Measurements from ENCODE around the gene APOL3. TPM values are rescaled to one million over a fixed set of nuclear protein-coding genes. Genes with fewer than 3 reads are reported as not detected.
"Not testable (repeated sequence)": the region's sequence is repeated elsewhere in the genome, so short reads cannot be mapped to it uniquely, and the experiment has no call there.

The APOL3 gene
- polyA plus RNA-seq, 1 experiment = 6.7 TPM

DNA sequence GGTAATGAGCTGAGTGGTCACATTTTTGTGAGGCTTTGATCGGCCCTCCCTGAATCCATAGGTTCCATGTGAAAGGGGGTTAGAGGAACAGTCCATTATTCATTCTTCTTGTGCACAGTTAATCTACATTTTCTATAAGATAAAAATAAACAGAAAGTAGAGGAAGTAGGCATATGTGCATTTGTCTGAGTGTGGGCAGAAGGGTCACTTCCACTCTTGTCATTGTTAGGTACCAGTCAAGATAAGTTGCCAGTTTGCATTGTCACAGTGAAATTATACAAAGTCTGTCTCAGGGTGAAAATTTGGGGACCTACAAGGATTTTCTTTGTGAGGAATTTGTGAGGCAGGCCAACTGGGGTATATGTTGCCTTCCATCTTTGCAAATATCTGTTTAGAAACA lies 45.7 kb upstream of the APOL3 start:
- Histone ChIP-seq H3K27me3 (ENCODE audit: control insufficient read depth, insufficient read depth, low read length) (peaks cover 5% of the 10 kb centered on the region), H3K36me3 (ENCODE audit: control insufficient read depth, insufficient read depth, low read length) (no peaks in the 10 kb centered on the region), H3K4me3 (ENCODE audit: low read depth, low read length) (no peak overlapping the region)
- POLR2A ChIA-PET = no interaction called here
- CTCF ChIA-PET = interaction anchor here (0.6 kb wide), 1 partner anchor 11 kb away, joined by 3 read pairs; no protein-coding TSS in a partner anchor
- DNase-seq (ENCODE audit: low read depth) = no peak
- TF ChIP-seq, protein P1, sequence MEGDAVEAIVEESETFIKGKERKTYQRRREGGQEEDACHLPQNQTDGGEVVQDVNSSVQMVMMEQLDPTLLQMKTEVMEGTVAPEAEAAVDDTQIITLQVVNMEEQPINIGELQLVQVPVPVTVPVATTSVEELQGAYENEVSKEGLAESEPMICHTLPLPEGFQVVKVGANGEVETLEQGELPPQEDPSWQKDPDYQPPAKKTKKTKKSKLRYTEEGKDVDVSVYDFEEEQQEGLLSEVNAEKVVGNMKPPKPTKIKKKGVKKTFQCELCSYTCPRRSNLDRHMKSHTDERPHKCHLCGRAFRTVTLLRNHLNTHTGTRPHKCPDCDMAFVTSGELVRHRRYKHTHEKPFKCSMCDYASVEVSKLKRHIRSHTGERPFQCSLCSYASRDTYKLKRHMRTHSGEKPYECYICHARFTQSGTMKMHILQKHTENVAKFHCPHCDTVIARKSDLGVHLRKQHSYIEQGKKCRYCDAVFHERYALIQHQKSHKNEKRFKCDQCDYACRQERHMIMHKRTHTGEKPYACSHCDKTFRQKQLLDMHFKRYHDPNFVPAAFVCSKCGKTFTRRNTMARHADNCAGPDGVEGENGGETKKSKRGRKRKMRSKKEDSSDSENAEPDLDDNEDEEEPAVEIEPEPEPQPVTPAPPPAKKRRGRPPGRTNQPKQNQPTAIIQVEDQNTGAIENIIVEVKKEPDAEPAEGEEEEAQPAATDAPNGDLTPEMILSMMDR (IDR thresholded peaks at IDR 0.05; ENCODE audit: insufficient read depth, low read depth, low read length) = no peak

DNA sequence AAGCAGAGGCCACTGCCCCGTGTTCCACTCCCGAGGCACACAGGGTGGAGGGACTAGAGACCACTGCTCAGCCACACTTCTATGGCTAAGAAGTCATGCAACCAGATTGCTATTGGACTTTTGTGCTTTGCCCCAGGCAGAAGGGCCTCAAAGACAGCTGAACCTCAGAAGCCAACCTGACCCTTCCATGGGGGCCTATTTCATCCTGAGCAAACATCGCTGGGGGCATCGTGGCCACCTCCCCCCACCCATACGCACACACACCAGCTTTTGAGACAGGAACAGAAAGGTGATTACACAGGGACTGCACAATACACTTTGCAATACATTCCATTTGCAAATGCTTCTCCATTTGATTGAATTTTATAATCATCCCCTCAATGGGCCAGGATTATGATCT lies 45.0 kb upstream of the APOL3 start:
- POLR2A ChIA-PET; H3K36me3 ChIP-seq (ENCODE audit: control insufficient read depth, insufficient read depth, low read length); H3K27me3 ChIP-seq (ENCODE audit: control insufficient read depth, insufficient read depth, low read length); DNase-seq (ENCODE audit: low read depth); H3K4me3 ChIP-seq (ENCODE audit: low read depth, low read length): not testable (repeated sequence)
- CTCF ChIA-PET = interaction anchor here (0.6 to 1.3 kb wide), 3 partner anchors 12 to 33 kb away, joined by 3 read pairs; no protein-coding TSS in a partner anchor

DNA sequence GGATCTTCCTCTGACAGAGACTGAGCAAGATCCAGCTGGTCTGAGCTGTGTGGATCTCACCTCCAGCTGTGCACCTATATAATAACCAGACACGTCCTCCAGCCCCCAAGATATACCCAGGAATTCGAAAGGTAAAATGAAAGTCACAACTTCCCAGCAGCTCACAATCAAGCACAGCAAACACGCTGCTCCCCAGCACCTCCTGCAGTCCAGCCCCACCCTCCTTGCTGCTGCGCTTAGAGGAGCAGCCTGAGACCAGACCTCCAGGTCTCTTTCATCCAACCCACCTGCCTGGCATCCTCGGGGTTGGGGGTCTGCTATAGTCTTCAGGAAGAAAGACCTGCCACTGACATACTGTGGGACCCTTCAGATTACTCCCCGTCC lies 44.1 kb upstream of the APOL3 start:
- no peak overlapping the region for H3K4me3 ChIP-seq (ENCODE audit: low read depth, low read length)
- H3K36me3 ChIP-seq (ENCODE audit: control insufficient read depth, insufficient read depth, low read length) = no peaks in the 10 kb centered on the region
- no peak for DNase-seq (ENCODE audit: low read depth)
- ChIA-PET POLR2A (no interaction called here), CTCF (interaction anchor here (1.0 to 1.3 kb wide), 2 partner anchors 18 to 34 kb away, joined by 3 read pairs; no protein-coding TSS in a partner anchor)
- H3K27me3 ChIP-seq (ENCODE audit: control insufficient read depth, insufficient read depth, low read length) = peaks cover 3% of the 10 kb centered on the region
- TF ChIP-seq, protein P1 (IDR thresholded peaks at IDR 0.05; ENCODE audit: insufficient read depth, low read depth, low read length) = no peak

GRCh38 chr22:36204001-36204631 lies 43.6 kb upstream of the APOL3 start:
- Histone ChIP-seq H3K36me3 (ENCODE audit: control insufficient read depth, insufficient read depth, low read length) (no peaks in the 10 kb centered on the region), H3K4me3 (ENCODE audit: low read depth, low read length) (no peak overlapping the region), H3K27me3 (ENCODE audit: control insufficient read depth, insufficient read depth, low read length) (peaks cover 3% of the 10 kb centered on the region)
- POLR2A ChIA-PET = no interaction called here
- CTCF ChIA-PET = interaction anchor here (1.0 to 1.3 kb wide), 2 partner anchors 19 to 34 kb away, joined by 3 read pairs; no protein-coding TSS in a partner anchor
- DNase-seq (ENCODE audit: low read depth) = no peak
- TF ChIP-seq, protein P1 (IDR thresholded peaks at IDR 0.05; ENCODE audit: insufficient read depth, low read depth, low read length) = no peak

DNA sequence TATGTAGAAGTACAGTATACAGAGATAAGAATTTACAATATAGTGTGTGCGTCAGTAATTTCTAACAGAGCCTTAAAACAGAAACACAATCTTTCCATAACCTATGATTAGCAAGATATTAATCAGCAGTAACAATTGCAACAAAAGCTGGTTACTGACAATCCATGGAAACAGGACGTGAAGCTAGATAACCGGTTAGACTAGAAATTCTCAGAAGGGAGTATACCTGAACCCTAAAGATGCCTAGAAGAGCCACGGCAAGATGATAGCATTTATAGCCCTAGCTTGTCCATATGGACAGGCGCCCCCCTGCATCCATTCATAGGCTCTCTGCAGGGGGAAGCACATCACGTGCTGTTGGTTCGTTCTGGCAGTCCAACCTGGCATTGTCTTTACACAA lies 42.9 kb upstream of the APOL3 start:
- H3K36me3 ChIP-seq (ENCODE audit: control insufficient read depth, insufficient read depth, low read length); H3K4me3 ChIP-seq (ENCODE audit: low read depth, low read length); POLR2A ChIA-PET; DNase-seq (ENCODE audit: low read depth); H3K27me3 ChIP-seq (ENCODE audit: control insufficient read depth, insufficient read depth, low read length): not testable (repeated sequence)
- CTCF ChIA-PET = interaction anchor here (1.5 kb wide), 1 partner anchor 283 kb away, joined by 5 read pairs; no protein-coding TSS in a partner anchor

DNA sequence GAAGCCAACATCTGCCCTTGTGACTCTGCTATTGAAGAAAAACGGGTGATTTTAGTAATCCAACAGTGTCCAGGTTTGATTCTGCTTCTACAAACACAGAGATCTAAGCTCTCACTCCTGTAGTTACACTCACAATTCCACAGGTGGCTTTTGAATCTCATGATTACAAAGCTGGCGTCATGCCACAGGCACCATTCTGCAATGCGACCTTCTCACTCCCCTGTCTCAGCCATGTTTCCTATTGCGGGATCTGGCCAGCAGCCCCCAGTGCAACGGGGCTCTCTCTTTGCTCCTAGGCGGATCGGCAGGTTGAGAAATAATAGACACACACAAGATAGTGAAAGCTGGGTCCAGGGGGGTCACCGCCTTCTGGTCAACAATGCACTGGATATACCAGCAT lies 42.4 kb upstream of the APOL3 start:
- H3K36me3 ChIP-seq (ENCODE audit: control insufficient read depth, insufficient read depth, low read length); POLR2A ChIA-PET; DNase-seq (ENCODE audit: low read depth); H3K4me3 ChIP-seq (ENCODE audit: low read depth, low read length); H3K27me3 ChIP-seq (ENCODE audit: control insufficient read depth, insufficient read depth, low read length): not testable (repeated sequence)
- CTCF ChIA-PET = interaction anchor here (1.5 to 1.9 kb wide), 2 partner anchors 37 to 283 kb away, joined by 5 to 6 read pairs; partner anchors contain the start of gene APOL2
